ENCODE measurements around the gene JMJD6. TPM values are rescaled to one million over a fixed set of nuclear protein-coding genes. Genes with fewer than 3 reads are reported as not detected.

Gene JMJD6
- total RNA-seq, 1 experiment from 2014 or later: 28.9 TPM

- Histone ChIP-seq H4K20me1 (ENCODE audit: control insufficient read depth, insufficient read depth, insufficient read length) (no peaks in the 10 kb centered on the region), H3K79me1 (ENCODE audit: insufficient read depth, low read depth, low read length, poor library complexity, severe bottlenecking) (no peaks in the 10 kb centered on the region), H3K14ac (ENCODE audit: insufficient read depth, low read length) (no peak overlapping the region), H2BK12ac (ENCODE audit: insufficient read length, low read depth, low read length) (no peak overlapping the region), H3T11ph (ENCODE audit: low read length) (no peak overlapping the region), H3K56ac (ENCODE audit: insufficient read length, low read depth, low read length) (no peak overlapping the region), H4K91ac (ENCODE audit: insufficient read length, low read depth, low read length) (no peak overlapping the region), H2AFZ (ENCODE audit: low read length) (no peak overlapping the region), H2AK5ac (ENCODE audit: insufficient read length, low read length) (no peak overlapping the region), H2BK20ac (ENCODE audit: low read depth, low read length, poor library complexity, severe bottlenecking) (no peak overlapping the region), H3K23ac (ENCODE audit: insufficient read length, low read depth, low read length) (no peak overlapping the region), H3K27ac (ENCODE audit: insufficient read length, low read depth, low read length) (no peak overlapping the region), H3K23me2 (ENCODE audit: insufficient read length, low read depth, low read length, poor library complexity, severe bottlenecking) (no peaks in the 10 kb centered on the region), H2BK120ac (ENCODE audit: low read depth, low read length, poor library complexity, severe bottlenecking) (no peak overlapping the region), H3K4me2 (ENCODE audit: insufficient read depth, insufficient read length, low read length) (no peak overlapping the region), H3K18ac (ENCODE audit: insufficient read length, low read depth, low read length) (no peak overlapping the region), H4K5ac (ENCODE audit: insufficient read length, low read depth, low read length) (no peak overlapping the region), H3K4me1 (ENCODE audit: insufficient read depth, low read length) (peaks cover 8% of the 10 kb centered on the region; the same call in 1 of the 2 replicates), H4K8ac (replicated peaks; ENCODE audit: insufficient read length, low read depth, low read length) (no peak overlapping the region), H3K9me3 (ENCODE audit: control insufficient read depth, low read depth, low read length) (no peaks in the 10 kb centered on the region), H3K9ac (ENCODE audit: extremely low read depth, insufficient read length, low read length) (no peak overlapping the region), H2BK5ac (ENCODE audit: insufficient read length, low read length) (no peak overlapping the region), H3K79me2 (ENCODE audit: insufficient read depth, low read length) (no peaks in the 10 kb centered on the region), H3K27me3 (ENCODE audit: insufficient read depth, low read length) (no peaks in the 10 kb centered on the region; the same call in 1 of the 2 replicates), H2BK15ac (ENCODE audit: low read depth, low read length) (no peak overlapping the region), H3K4ac (ENCODE audit: low read depth, low read length) (no peak overlapping the region)
- no peak for TF ChIP-seq CTCF (conservative IDR thresholded peaks at IDR 0.05)
- WGBS (ENCODE audit: extremely low coverage, insufficient read length, low lambda C conversion rate): no CpG with 5 or more reads among the region's 4 CpGs
- H3K36me3 Mint-ChIP-seq (ENCODE audit: insufficient read depth in 1 of 3, low read depth in 3 of 3): no peaks in the 10 kb centered on the region; a peak in 1 of 7 replicates
- H3K27me3 Mint-ChIP-seq (ENCODE audit: low read depth): peaks cover 15% of the 10 kb centered on the region
- no peaks in the 10 kb centered on the region for H3K9me3 Mint-ChIP-seq
- no peak overlapping the region for H3K27ac Mint-ChIP-seq
- peaks cover 44 to 51% of the 10 kb centered on the region in 2 experiments for H3K4me1 Mint-ChIP-seq
- DNase-seq: no peak
- no peak overlapping the region for H3K4me3 Mint-ChIP-seq
Measured at GRCh38 chr17:76704805-76705204, 21.6 kb downstream of the JMJD6 start.

All from H9 (cell line).